SU-DHL-6 (cell line): Measurements from ENCODE around the gene STK39.

Experiments
- CTCF ChIP-seq: fragments of 200-600 bp; sonication (generic); IDR thresholded peaks from one replicate; pipeline ENCODE4 v1.5.1; 2017; ENCODE audit warnings: antibody characterized with exemption, mild to moderate bottlenecking, low read length, moderate library complexity; ENCODE audit not compliant: insufficient read depth, poor library complexity, severe bottlenecking
- EZH2phosphoT487 ChIP-seq: fragments of 200-600 bp; sonication (generic), shearing (Covaris generic); conservative IDR thresholded peaks from 2 replicates; pipeline ENCODE4 v1.6.1; 2018; ENCODE audit warnings: mild to moderate bottlenecking, antibody characterized with exemption, low read length, moderate library complexity, mixed read lengths

- TF ChIP-seq CTCF (no peak), EZH2phosphoT487 (no peak)
Observed at GRCh38 chr2:168135121-168135520, 112.3 kb downstream of the STK39 start.
